ENCODE data around the gene CHIC1.
"Not testable (repeated sequence)": the region's sequence is repeated elsewhere in the genome, so short reads cannot be mapped to it uniquely, and the experiment has no call there.

The CHIC1 gene

GRCh38 chrX:73615022-73615421 lies 52.0 kb downstream of the CHIC1 start:
- Histone ChIP-seq H3K27ac (ENCODE audit: low read depth, low read length) (no peak overlapping the region), H3K27me3 (ENCODE audit: control insufficient read depth, insufficient read depth, low read length) (no peaks in the 10 kb centered on the region), H3K4me3 (ENCODE audit: low read length) (no peak overlapping the region), H3K9ac (ENCODE audit: low read length) (no peak overlapping the region), H3K36me3 (ENCODE audit: control insufficient read depth, insufficient read depth, low read length) (no peaks in the 10 kb centered on the region), H3K4me1 (ENCODE audit: control insufficient read depth, insufficient read depth, low read length) (no peaks in the 10 kb centered on the region)

DNA sequence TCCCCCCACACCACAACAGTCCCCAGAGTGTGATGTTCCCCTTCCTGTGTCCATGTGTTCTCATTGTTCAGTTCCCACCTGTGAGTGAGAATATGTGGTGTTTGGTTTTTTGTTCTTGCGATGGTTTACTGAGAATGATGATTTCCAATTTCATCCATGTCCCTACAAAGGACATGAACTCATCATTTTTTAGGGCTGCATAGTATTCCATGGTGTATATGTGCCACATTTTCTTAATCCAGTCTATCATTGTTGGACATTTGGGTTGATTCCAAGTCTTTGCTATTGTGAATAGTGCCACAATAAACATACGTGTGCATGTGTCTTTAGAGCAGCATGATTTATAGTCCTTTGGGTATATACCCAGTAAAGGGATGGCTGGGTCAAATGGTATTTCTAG lies 78.7 kb downstream of the CHIC1 start:
- H3K4me1 ChIP-seq (ENCODE audit: control insufficient read depth, insufficient read depth, low read length); H3K9ac ChIP-seq (ENCODE audit: low read length); H3K4me3 ChIP-seq (ENCODE audit: low read length); H3K27me3 ChIP-seq (ENCODE audit: control insufficient read depth, insufficient read depth, low read length); H3K27ac ChIP-seq (ENCODE audit: low read depth, low read length); H3K36me3 ChIP-seq (ENCODE audit: control insufficient read depth, insufficient read depth, low read length): not testable (repeated sequence)

DNA sequence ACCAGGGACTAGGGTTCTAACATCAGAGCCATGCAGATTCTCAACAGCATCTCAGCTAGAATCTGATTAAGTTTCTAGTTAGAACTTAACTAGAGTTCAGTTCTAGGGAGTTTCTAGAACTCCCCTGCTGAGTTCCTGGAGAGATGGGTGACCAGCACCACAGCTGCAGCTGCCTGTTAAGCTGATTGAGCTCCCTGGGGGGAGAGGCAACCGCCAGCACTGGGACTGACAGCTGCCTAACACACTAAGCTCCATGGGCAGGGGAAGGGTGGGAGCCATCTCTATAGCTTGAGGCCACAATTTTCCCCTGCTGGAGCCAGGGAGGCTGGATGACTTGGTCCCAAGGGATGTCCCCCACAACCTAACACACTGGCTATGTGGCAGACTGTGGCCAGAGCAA lies 84.2 kb downstream of the CHIC1 start:
- no peak overlapping the region for H3K4me3 ChIP-seq (ENCODE audit: low read length)
- no peaks in the 10 kb centered on the region for H3K36me3 ChIP-seq (ENCODE audit: control insufficient read depth, insufficient read depth, low read length)
- no peak overlapping the region for H3K9ac ChIP-seq (ENCODE audit: low read length)
- H3K4me1 ChIP-seq (ENCODE audit: control insufficient read depth, insufficient read depth, low read length): no peaks in the 10 kb centered on the region
- H3K27ac ChIP-seq (ENCODE audit: low read depth, low read length): no peak overlapping the region
- H3K27me3 ChIP-seq (ENCODE audit: control insufficient read depth, insufficient read depth, low read length): no peaks in the 10 kb centered on the region

GRCh38 chrX:73647632-73648322 lies 84.8 kb downstream of the CHIC1 start:
- H3K27ac ChIP-seq (ENCODE audit: low read depth, low read length): no peak overlapping the region

DNA sequence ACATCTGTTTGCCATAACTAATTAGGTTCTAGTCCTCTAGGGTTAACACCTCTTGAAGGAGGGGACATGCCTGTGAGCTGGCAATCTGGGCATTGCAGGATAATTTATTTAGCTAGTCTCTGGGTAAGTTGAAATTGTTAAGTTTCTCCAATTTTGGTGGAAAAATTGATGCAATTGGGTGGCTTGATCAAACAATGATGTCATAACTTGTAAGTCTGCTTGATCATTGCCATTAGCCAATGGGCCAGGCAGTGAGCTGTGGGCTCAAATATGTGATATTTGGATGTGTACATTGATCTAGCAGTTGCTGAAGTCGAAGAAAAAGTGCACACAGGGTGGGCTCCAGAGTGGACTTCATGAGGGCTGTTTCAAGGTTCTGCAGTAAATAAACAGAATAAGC lies 98.3 kb downstream of the CHIC1 start:
- H3K36me3 ChIP-seq (ENCODE audit: control insufficient read depth, insufficient read depth, low read length); H3K9ac ChIP-seq (ENCODE audit: low read length); H3K4me3 ChIP-seq (ENCODE audit: low read length); H3K27ac ChIP-seq (ENCODE audit: low read depth, low read length); H3K4me1 ChIP-seq (ENCODE audit: control insufficient read depth, insufficient read depth, low read length); H3K27me3 ChIP-seq (ENCODE audit: control insufficient read depth, insufficient read depth, low read length): not testable (repeated sequence)

More at GRCh38 chrX:73647632-73648322, 84.8 kb downstream of the CHIC1 start:
- no peaks in the 10 kb centered on the region for H3K27me3 ChIP-seq (ENCODE audit: control insufficient read depth, insufficient read depth, low read length)
- H3K9ac ChIP-seq (ENCODE audit: low read length): no peak overlapping the region
- no peaks in the 10 kb centered on the region for H3K36me3 ChIP-seq (ENCODE audit: control insufficient read depth, insufficient read depth, low read length)
- no peak overlapping the region for H3K4me3 ChIP-seq (ENCODE audit: low read length)
- no peaks in the 10 kb centered on the region for H3K4me1 ChIP-seq (ENCODE audit: control insufficient read depth, insufficient read depth, low read length)

- no peaks in the 10 kb centered on the region for H3K36me3 ChIP-seq (ENCODE audit: control insufficient read depth, insufficient read depth, low read length)
- no peak overlapping the region for H3K4me3 ChIP-seq (ENCODE audit: low read length)
- H3K27ac ChIP-seq (ENCODE audit: low read depth, low read length): no peak overlapping the region
Measured at GRCh38 chrX:73668779-73669178, 105.8 kb downstream of the CHIC1 start.

GRCh38 chrX:73681408-73681807 lies 118.4 kb downstream of the CHIC1 start:
- Histone ChIP-seq H3K27me3 (ENCODE audit: control insufficient read depth, insufficient read depth, low read length) (no peaks in the 10 kb centered on the region), H3K27ac (ENCODE audit: low read depth, low read length) (no peak overlapping the region), H3K9ac (ENCODE audit: low read length) (no peak overlapping the region), H3K36me3 (ENCODE audit: control insufficient read depth, insufficient read depth, low read length) (no peaks in the 10 kb centered on the region), H3K4me1 (ENCODE audit: control insufficient read depth, insufficient read depth, low read length) (no peaks in the 10 kb centered on the region), H3K4me3 (ENCODE audit: low read length) (no peak overlapping the region)

More at GRCh38 chrX:73668779-73669178, 105.8 kb downstream of the CHIC1 start:
- Histone ChIP-seq H3K27me3 (ENCODE audit: control insufficient read depth, insufficient read depth, low read length) (no peaks in the 10 kb centered on the region), H3K9ac (ENCODE audit: low read length) (no peak overlapping the region), H3K4me1 (ENCODE audit: control insufficient read depth, insufficient read depth, low read length) (no peaks in the 10 kb centered on the region)

- H3K4me1 ChIP-seq (ENCODE audit: control insufficient read depth, insufficient read depth, low read length): no peaks in the 10 kb centered on the region
- H3K4me3 ChIP-seq (ENCODE audit: low read length): no peak overlapping the region
- no peak overlapping the region for H3K9ac ChIP-seq (ENCODE audit: low read length)
- no peaks in the 10 kb centered on the region for H3K36me3 ChIP-seq (ENCODE audit: control insufficient read depth, insufficient read depth, low read length)
- no peaks in the 10 kb centered on the region for H3K27me3 ChIP-seq (ENCODE audit: control insufficient read depth, insufficient read depth, low read length)
- H3K27ac ChIP-seq (ENCODE audit: low read depth, low read length): no peak overlapping the region
Measured at GRCh38 chrX:73683236-73683859, 120.4 kb downstream of the CHIC1 start.

GRCh38 chrX:73707014-73707413 lies 144.0 kb downstream of the CHIC1 start:
- H3K4me3 ChIP-seq (ENCODE audit: low read length); H3K27me3 ChIP-seq (ENCODE audit: control insufficient read depth, insufficient read depth, low read length); H3K4me1 ChIP-seq (ENCODE audit: control insufficient read depth, insufficient read depth, low read length); H3K36me3 ChIP-seq (ENCODE audit: control insufficient read depth, insufficient read depth, low read length); H3K9ac ChIP-seq (ENCODE audit: low read length); H3K27ac ChIP-seq (ENCODE audit: low read depth, low read length): not testable (repeated sequence)

- Histone ChIP-seq H3K9ac (ENCODE audit: low read length) (no peak overlapping the region), H3K4me3 (ENCODE audit: low read length) (no peak overlapping the region), H3K36me3 (ENCODE audit: control insufficient read depth, insufficient read depth, low read length) (no peaks in the 10 kb centered on the region), H3K4me1 (ENCODE audit: control insufficient read depth, insufficient read depth, low read length) (no peaks in the 10 kb centered on the region), H3K27ac (ENCODE audit: low read depth, low read length) (no peak overlapping the region), H3K27me3 (ENCODE audit: control insufficient read depth, insufficient read depth, low read length) (peaks cover 4% of the 10 kb centered on the region)
Measured at GRCh38 chrX:73728602-73729001, 165.6 kb downstream of the CHIC1 start.
